Measurements from ENCODE around the gene FUT8. TPM values are rescaled to one million over a fixed set of nuclear protein-coding genes. Genes with fewer than 3 reads are reported as not detected.
"Not testable (repeated sequence)": the region's sequence is repeated elsewhere in the genome, so short reads cannot be mapped to it uniquely, and the experiment has no call there.

FUT8 gene
- total and polyA plus RNA-seq, 2 experiments from 2014 or later = 17.4 to 35.4 TPM

GRCh38 chr14:65676361-65677014, 264.0 kb downstream of the FUT8 start:
- no peak for DNase-seq (ENCODE audit: low read depth in 1 of 2, low spot score in 1 of 2)
- no peaks in the 10 kb centered on the region for H3K36me3 ChIP-seq
- H3K27ac ChIP-seq = no peak overlapping the region
- H3K27me3 ChIP-seq = no peaks in the 10 kb centered on the region
- TF ChIP-seq CTCF (IDR thresholded peaks at IDR 0.05; ENCODE audit: low read depth, low read length) = no peak
- H3K4me3 ChIP-seq = no peak overlapping the region
- H3K4me1 ChIP-seq (ENCODE audit: low read depth) = no peaks in the 10 kb centered on the region
- no peaks in the 10 kb centered on the region for H3K9me3 ChIP-seq (ENCODE audit: low read depth)

- Histone ChIP-seq H3K4me1 (ENCODE audit: low read depth) (no peaks in the 10 kb centered on the region), H3K9me3 (ENCODE audit: low read depth) (no peaks in the 10 kb centered on the region), H3K36me3 (no peaks in the 10 kb centered on the region), H3K27ac (no peak overlapping the region), H3K27me3 (no peaks in the 10 kb centered on the region), H3K4me3 (no peak overlapping the region)
- TF ChIP-seq CTCF (IDR thresholded peaks at IDR 0.05; ENCODE audit: low read depth, low read length) = no peak
- DNase-seq (ENCODE audit: low read depth in 1 of 2, low spot score in 1 of 2) = no peak
Measured at GRCh38 chr14:65685572-65685971, 273.0 kb downstream of the FUT8 start.

- TF ChIP-seq CTCF (IDR thresholded peaks at IDR 0.05; ENCODE audit: low read depth, low read length) = no peak
- Histone ChIP-seq H3K4me3 (no peak overlapping the region), H3K36me3 (no peaks in the 10 kb centered on the region), H3K27me3 (no peaks in the 10 kb centered on the region), H3K9me3 (ENCODE audit: low read depth) (no peaks in the 10 kb centered on the region), H3K4me1 (ENCODE audit: low read depth) (no peaks in the 10 kb centered on the region), H3K27ac (no peak overlapping the region)
- peak in 1 of 2 donors; percentile 9 for DNase-seq (ENCODE audit: low read depth in 1 of 2, low spot score in 1 of 2)
Measured at GRCh38 chr14:65686761-65687160, 274.2 kb downstream of the FUT8 start.

DNA sequence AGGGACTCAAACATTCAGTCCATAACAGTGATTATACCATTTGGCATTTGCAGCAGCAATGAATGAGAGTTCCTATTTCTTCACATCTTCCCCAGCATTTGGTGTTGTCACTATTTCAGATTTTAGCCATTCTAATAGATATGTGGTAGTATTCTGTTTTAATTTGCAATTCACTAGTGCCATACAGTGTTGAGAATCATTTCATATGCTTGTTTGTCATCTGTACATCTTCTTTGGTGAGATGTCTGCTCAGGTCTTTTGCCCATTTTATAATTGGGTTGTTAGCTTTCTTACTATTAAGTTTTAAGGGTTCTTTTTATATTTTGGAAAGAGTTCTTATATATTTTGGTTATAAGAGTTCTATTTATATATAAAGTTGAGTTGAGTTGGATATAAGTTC, 276.5 kb downstream of the FUT8 start:
- no peak for TF ChIP-seq CTCF (IDR thresholded peaks at IDR 0.05; ENCODE audit: low read depth, low read length)
- H3K36me3 ChIP-seq = no peaks in the 10 kb centered on the region
- no peaks in the 10 kb centered on the region for H3K4me1 ChIP-seq (ENCODE audit: low read depth)
- H3K9me3 ChIP-seq (ENCODE audit: low read depth) = no peaks in the 10 kb centered on the region
- no peaks in the 10 kb centered on the region for H3K27me3 ChIP-seq
- no peak overlapping the region for H3K27ac ChIP-seq
- no peak overlapping the region for H3K4me3 ChIP-seq
- no peak for DNase-seq (ENCODE audit: low read depth in 1 of 2, low spot score in 1 of 2)

- not testable (repeated sequence) for H3K4me3 ChIP-seq; H3K9me3 ChIP-seq (ENCODE audit: low read depth); DNase-seq (ENCODE audit: low read depth in 1 of 2, low spot score in 1 of 2); H3K27ac ChIP-seq; H3K27me3 ChIP-seq; H3K36me3 ChIP-seq; H3K4me1 ChIP-seq (ENCODE audit: low read depth)
Measured at GRCh38 chr14:65692566-65692965, 280.0 kb downstream of the FUT8 start.

- Histone ChIP-seq H3K27me3 (no peaks in the 10 kb centered on the region), H3K27ac (no peak overlapping the region), H3K9me3 (ENCODE audit: low read depth) (no peaks in the 10 kb centered on the region), H3K4me1 (ENCODE audit: low read depth) (no peaks in the 10 kb centered on the region), H3K36me3 (no peaks in the 10 kb centered on the region), H3K4me3 (no peak overlapping the region)
- DNase-seq (ENCODE audit: low read depth in 1 of 2, low spot score in 1 of 2) = no peak
- no peak for TF ChIP-seq CTCF (IDR thresholded peaks at IDR 0.05; ENCODE audit: low read depth, low read length)
Measured at GRCh38 chr14:65696801-65697200, 284.3 kb downstream of the FUT8 start.

All from cardiac muscle cell (in vitro differentiated cells and primary cell).